ENCODE measurements around the gene NCAM2.

NCAM2 gene

GRCh38 chr21:21025742-21026141 is 27.5 kb downstream of the NCAM2 start:
- in situ Hi-C loops (cut with HindIII; ENCODE audit: low sequenced_read_pairs), result no loop called here

GRCh38 chr21:21028275-21028820 is 30.1 kb downstream of the NCAM2 start:
- in situ Hi-C loops (cut with HindIII; ENCODE audit: low sequenced_read_pairs), result no loop called here

- in situ Hi-C loops (cut with HindIII; ENCODE audit: low sequenced_read_pairs), result no loop called here
These were observed 31.0 kb downstream of the NCAM2 start for GRCh38 chr21:21029164-21029563.

- in situ Hi-C loops (cut with HindIII; ENCODE audit: low sequenced_read_pairs), result no loop called here
These were observed 32.1 kb downstream of the NCAM2 start for GRCh38 chr21:21030311-21030710.

- in situ Hi-C loops (cut with HindIII; ENCODE audit: low sequenced_read_pairs), result no loop called here
These were observed 35.8 kb downstream of the NCAM2 start for GRCh38 chr21:21034036-21034435.

GRCh38 chr21:21039624-21040170 is 41.5 kb downstream of the NCAM2 start:
- in situ Hi-C loops (cut with HindIII; ENCODE audit: low sequenced_read_pairs), result no loop called here

- in situ Hi-C loops (cut with HindIII; ENCODE audit: low sequenced_read_pairs), result no loop called here
These were observed 47.3 kb downstream of the NCAM2 start for GRCh38 chr21:21045518-21045917.

- in situ Hi-C loops (cut with HindIII; ENCODE audit: low sequenced_read_pairs), result no loop called here
These were observed 47.9 kb downstream of the NCAM2 start for GRCh38 chr21:21046063-21046462.

GRCh38 chr21:21051109-21052055 is 53.2 kb downstream of the NCAM2 start:
- in situ Hi-C loops (cut with HindIII; ENCODE audit: low sequenced_read_pairs), result no loop called here

GRCh38 chr21:21052672-21053071 is 54.5 kb downstream of the NCAM2 start:
- in situ Hi-C loops (cut with HindIII; ENCODE audit: low sequenced_read_pairs), result no loop called here

- in situ Hi-C loops (cut with HindIII; ENCODE audit: low sequenced_read_pairs), result no loop called here
These were observed 59.3 kb downstream of the NCAM2 start for GRCh38 chr21:21057349-21058062.

GRCh38 chr21:21063828-21064227 is 65.6 kb downstream of the NCAM2 start:
- in situ Hi-C loops (cut with HindIII; ENCODE audit: low sequenced_read_pairs), result no loop called here

GRCh38 chr21:21064353-21064752 is 66.1 kb downstream of the NCAM2 start:
- in situ Hi-C loops (cut with HindIII; ENCODE audit: low sequenced_read_pairs), result no loop called here

- in situ Hi-C loops (cut with HindIII; ENCODE audit: low sequenced_read_pairs), result no loop called here
These were observed 69.2 kb downstream of the NCAM2 start for GRCh38 chr21:21067375-21067774.

- in situ Hi-C loops (cut with HindIII; ENCODE audit: low sequenced_read_pairs), result no loop called here
These were observed 76.1 kb downstream of the NCAM2 start for GRCh38 chr21:21074305-21074704.

GRCh38 chr21:21076051-21076450 is 77.8 kb downstream of the NCAM2 start:
- in situ Hi-C loops (cut with HindIII; ENCODE audit: low sequenced_read_pairs), result no loop called here

- in situ Hi-C loops (cut with HindIII; ENCODE audit: low sequenced_read_pairs), result no loop called here
These were observed 78.3 kb downstream of the NCAM2 start for GRCh38 chr21:21076491-21076890.

- in situ Hi-C loops (cut with HindIII; ENCODE audit: low sequenced_read_pairs), result no loop called here
These were observed 81.4 kb downstream of the NCAM2 start for GRCh38 chr21:21079646-21080045.

- in situ Hi-C loops (cut with HindIII; ENCODE audit: low sequenced_read_pairs), result no loop called here
These were observed 86.0 kb downstream of the NCAM2 start for GRCh38 chr21:21084179-21084578.

GRCh38 chr21:21085206-21085605 is 87.0 kb downstream of the NCAM2 start:
- in situ Hi-C loops (cut with HindIII; ENCODE audit: low sequenced_read_pairs), result no loop called here

- in situ Hi-C loops (cut with HindIII; ENCODE audit: low sequenced_read_pairs), result no loop called here
These were observed 98.7 kb downstream of the NCAM2 start for GRCh38 chr21:21096956-21097355.
